ENCODE results near the gene SAE1.
A peak's percentile ranks its signal among the peaks of the same experiment; 100 is the strongest.

GRCh38 chr19:47258895-47259555 lies 128.4 kb downstream of the SAE1 start:
- TF ChIP-seq CEBPB (IDR thresholded peaks at IDR 0.05) (no peak), CTCF (IDR thresholded peaks at IDR 0.05) (no peak), RAD21 (conservative IDR thresholded peaks at IDR 0.05 in 1 of 2, IDR thresholded peaks at IDR 0.05 in 1 of 2) (no peak), ZFP36 (IDR thresholded peaks at IDR 0.05; ENCODE audit: borderline replicate concordance, partially characterized antibody) (peak; percentile 78), POLR2A (IDR thresholded peaks at IDR 0.05; ENCODE audit: low read length) (no peak), HOXA7 (CRISPR knock-in tag; IDR thresholded peaks at IDR 0.05) (no peak), BCL3 (IDR thresholded peaks at IDR 0.05) (no peak), EP300 (IDR thresholded peaks at IDR 0.05) (no peak), NR3C1 (IDR thresholded peaks at IDR 0.05) (no peak), ELK1 (IDR thresholded peaks at IDR 0.05; ENCODE audit: low read depth, low read length) (no peak), TP53 (CRISPR knock-in tag; IDR thresholded peaks at IDR 0.05) (no peak)
